ENCODE results near the gene CLEC19A. TPM values are rescaled to one million over a fixed set of nuclear protein-coding genes. Genes with fewer than 3 reads are reported as not detected.
"Not testable (repeated sequence)": the region's sequence is repeated elsewhere in the genome, so short reads cannot be mapped to it uniquely, and the experiment has no call there.

CLEC19A gene
- total RNA-seq, 2 experiments from 2014 or later = not detected

DNA sequence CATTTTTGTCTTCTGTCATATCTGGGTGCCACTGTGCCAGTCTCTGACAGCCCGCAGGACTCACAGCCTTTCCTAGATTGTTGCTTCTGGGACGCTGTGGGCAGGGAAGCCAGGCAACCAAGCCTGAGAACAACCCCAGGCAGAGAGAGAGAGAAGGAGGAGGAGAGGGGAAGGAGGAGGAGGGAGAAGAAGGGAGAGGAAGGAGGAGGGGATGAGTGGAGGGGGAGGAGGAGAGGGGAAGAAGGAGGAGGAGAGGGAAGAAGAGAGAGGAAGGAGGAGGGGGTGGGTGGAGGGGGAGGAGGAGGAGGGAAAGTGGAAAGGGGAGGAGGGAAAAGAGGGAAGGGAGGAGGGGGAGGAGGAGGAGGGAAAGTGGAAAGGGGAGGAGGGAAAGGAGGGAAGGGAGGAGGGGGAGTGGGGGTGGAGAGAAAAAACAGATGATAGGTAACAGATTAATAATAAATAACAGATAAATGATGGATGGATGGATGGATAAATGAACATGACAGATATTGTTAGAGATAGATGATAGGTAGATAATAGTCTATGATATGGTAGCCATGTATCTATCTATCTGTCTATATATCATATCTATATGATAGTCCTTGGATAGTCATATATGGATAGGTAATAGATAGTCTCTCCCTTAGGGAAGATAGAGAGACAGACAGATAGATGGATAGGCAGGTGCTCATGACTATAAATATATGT is 29.3 kb downstream of the CLEC19A start:
- Mint-ChIP-seq H3K36me3 (ENCODE audit: low read depth) (no peaks in the 10 kb centered on the region), H3K9me3 (no peaks in the 10 kb centered on the region), H3K27ac (no peak overlapping the region), H3K27me3 (no peaks in the 10 kb centered on the region), H3K4me1 (ENCODE audit: low read depth) (no peaks in the 10 kb centered on the region), H3K4me3 (no peak overlapping the region)
- TF ChIP-seq, protein P1, sequence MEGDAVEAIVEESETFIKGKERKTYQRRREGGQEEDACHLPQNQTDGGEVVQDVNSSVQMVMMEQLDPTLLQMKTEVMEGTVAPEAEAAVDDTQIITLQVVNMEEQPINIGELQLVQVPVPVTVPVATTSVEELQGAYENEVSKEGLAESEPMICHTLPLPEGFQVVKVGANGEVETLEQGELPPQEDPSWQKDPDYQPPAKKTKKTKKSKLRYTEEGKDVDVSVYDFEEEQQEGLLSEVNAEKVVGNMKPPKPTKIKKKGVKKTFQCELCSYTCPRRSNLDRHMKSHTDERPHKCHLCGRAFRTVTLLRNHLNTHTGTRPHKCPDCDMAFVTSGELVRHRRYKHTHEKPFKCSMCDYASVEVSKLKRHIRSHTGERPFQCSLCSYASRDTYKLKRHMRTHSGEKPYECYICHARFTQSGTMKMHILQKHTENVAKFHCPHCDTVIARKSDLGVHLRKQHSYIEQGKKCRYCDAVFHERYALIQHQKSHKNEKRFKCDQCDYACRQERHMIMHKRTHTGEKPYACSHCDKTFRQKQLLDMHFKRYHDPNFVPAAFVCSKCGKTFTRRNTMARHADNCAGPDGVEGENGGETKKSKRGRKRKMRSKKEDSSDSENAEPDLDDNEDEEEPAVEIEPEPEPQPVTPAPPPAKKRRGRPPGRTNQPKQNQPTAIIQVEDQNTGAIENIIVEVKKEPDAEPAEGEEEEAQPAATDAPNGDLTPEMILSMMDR (IDR thresholded peaks at IDR 0.05) = no peak
- intact Hi-C loops (cut with DNase I, micrococcal nuclease) = no loop called here
- Histone ChIP-seq H3K27ac (ENCODE audit: low read depth in 1 of 2, low read length in 2 of 2) (no peak overlapping the region), H3K36me3 (ENCODE audit: insufficient read depth, low read length) (no peaks in the 10 kb centered on the region), H3K4me3 (ENCODE audit: low read length) (no peak overlapping the region), H3K4me1 (ENCODE audit: insufficient read depth, low read length) (no peaks in the 10 kb centered on the region), H3K27me3 (ENCODE audit: control insufficient read depth in 1 of 2, insufficient read depth in 2 of 2, low read length in 2 of 2) (peaks cover 0 to 2% of the 10 kb centered on the region in 2 experiments), H3K9me3 (ENCODE audit: control insufficient read depth in 1 of 2, insufficient read depth in 1 of 2, low read length in 2 of 2) (no peaks in the 10 kb centered on the region)
- DNase-seq (no peak), ATAC-seq (ENCODE audit: poor library complexity) (no peak)
- ChIA-PET CTCF (no interaction called here), POLR2A (no interaction called here)

DNA sequence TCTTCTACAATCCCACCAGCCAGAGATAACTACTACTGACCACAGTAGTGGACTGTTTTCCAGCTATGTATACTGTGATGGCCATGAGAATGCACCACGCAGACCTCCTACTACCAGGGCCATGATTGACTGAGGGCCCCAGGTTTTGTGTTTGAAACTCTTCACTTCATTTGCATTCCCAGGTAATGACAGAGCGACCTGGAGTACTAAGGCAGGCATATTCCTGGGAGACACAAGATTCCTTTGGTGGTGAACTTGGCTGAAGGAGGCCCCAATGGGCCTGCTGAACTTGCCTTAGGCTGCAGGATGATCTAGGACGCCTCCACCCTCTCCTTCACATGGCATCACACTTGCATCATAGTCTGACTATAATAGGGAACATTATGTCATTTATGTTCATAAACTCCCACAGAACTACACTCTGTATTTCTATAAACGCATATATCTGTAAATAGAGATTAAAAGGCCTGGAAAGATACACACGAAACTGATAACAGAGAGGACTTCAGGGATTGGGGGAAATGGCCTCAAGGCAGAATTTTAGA is 30.4 kb downstream of the CLEC19A start:
- Histone ChIP-seq H3K27me3 (ENCODE audit: control insufficient read depth in 1 of 2, insufficient read depth in 2 of 2, low read length in 2 of 2) (peaks cover 0 to 2% of the 10 kb centered on the region in 2 experiments), H3K4me3 (ENCODE audit: low read length) (no peak overlapping the region), H3K9me3 (ENCODE audit: control insufficient read depth in 1 of 2, insufficient read depth in 1 of 2, low read length in 2 of 2) (no peaks in the 10 kb centered on the region), H3K36me3 (ENCODE audit: insufficient read depth, low read length) (no peaks in the 10 kb centered on the region), H3K27ac (ENCODE audit: low read depth in 1 of 2, low read length in 2 of 2) (no peak overlapping the region), H3K4me1 (ENCODE audit: insufficient read depth, low read length) (no peaks in the 10 kb centered on the region)
- H3K27me3 Mint-ChIP-seq = no peaks in the 10 kb centered on the region
- no peaks in the 10 kb centered on the region for H3K36me3 Mint-ChIP-seq (ENCODE audit: low read depth)
- ChIA-PET POLR2A (no interaction called here), CTCF (no interaction called here)
- H3K4me1 Mint-ChIP-seq (ENCODE audit: low read depth) = no peaks in the 10 kb centered on the region
- TF ChIP-seq, protein P1 (IDR thresholded peaks at IDR 0.05) = no peak
- no peaks in the 10 kb centered on the region for H3K9me3 Mint-ChIP-seq
- DNase-seq (no peak), ATAC-seq (ENCODE audit: poor library complexity) (no peak)
- no peak overlapping the region for H3K27ac Mint-ChIP-seq
- H3K4me3 Mint-ChIP-seq = no peak overlapping the region
- intact Hi-C loops (cut with DNase I, micrococcal nuclease) = no loop called here

DNA sequence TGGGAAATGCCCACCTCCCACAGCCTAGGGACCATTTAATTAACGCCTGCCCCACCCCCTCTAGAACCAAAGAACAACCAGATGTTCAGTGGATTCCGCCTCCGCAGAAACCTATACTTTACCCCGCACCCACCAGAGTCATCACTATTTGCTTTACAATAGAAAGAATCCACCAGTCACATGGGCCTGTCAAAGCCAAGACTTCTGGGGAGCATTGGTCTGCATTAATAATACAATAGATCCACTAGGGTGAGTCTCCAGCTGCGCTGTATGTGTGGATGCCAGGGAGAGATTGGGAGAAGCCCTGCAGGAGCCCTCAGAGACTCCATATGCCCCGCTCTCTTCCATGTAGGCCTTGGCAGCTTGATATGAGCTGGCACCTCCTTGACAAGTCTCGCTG is 31.3 kb downstream of the CLEC19A start:
- H3K4me3 Mint-ChIP-seq = no peak overlapping the region
- no peaks in the 10 kb centered on the region for H3K9me3 Mint-ChIP-seq
- ChIA-PET CTCF (no interaction called here), POLR2A (no interaction called here)
- Histone ChIP-seq H3K27ac (ENCODE audit: low read depth in 1 of 2, low read length in 2 of 2) (no peak overlapping the region), H3K36me3 (ENCODE audit: insufficient read depth, low read length) (no peaks in the 10 kb centered on the region), H3K4me1 (ENCODE audit: insufficient read depth, low read length) (no peaks in the 10 kb centered on the region), H3K4me3 (ENCODE audit: low read length) (no peak overlapping the region), H3K27me3 (ENCODE audit: control insufficient read depth in 1 of 2, insufficient read depth in 2 of 2, low read length in 2 of 2) (peaks cover 0 to 2% of the 10 kb centered on the region in 2 experiments), H3K9me3 (ENCODE audit: control insufficient read depth in 1 of 2, insufficient read depth in 1 of 2, low read length in 2 of 2) (no peaks in the 10 kb centered on the region)
- intact Hi-C loops (cut with DNase I, micrococcal nuclease) = no loop called here
- H3K27ac Mint-ChIP-seq = no peak overlapping the region
- H3K4me1 Mint-ChIP-seq (ENCODE audit: low read depth) = no peaks in the 10 kb centered on the region
- no peaks in the 10 kb centered on the region for H3K27me3 Mint-ChIP-seq
- no peak for ATAC-seq (ENCODE audit: poor library complexity)
- TF ChIP-seq, protein P1 (IDR thresholded peaks at IDR 0.05) = no peak
- no peaks in the 10 kb centered on the region for H3K36me3 Mint-ChIP-seq (ENCODE audit: low read depth)
- no peak for DNase-seq

GRCh38 chr16:19321186-19321585 is 35.7 kb downstream of the CLEC19A start:
- H3K9me3 Mint-ChIP-seq; H3K4me1 ChIP-seq (ENCODE audit: insufficient read depth, low read length); DNase-seq; POLR2A ChIA-PET; H3K36me3 ChIP-seq (ENCODE audit: insufficient read depth, low read length); H3K27me3 ChIP-seq (ENCODE audit: control insufficient read depth in 1 of 2, insufficient read depth in 2 of 2, low read length in 2 of 2); H3K9me3 ChIP-seq (ENCODE audit: control insufficient read depth in 1 of 2, insufficient read depth in 1 of 2, low read length in 2 of 2); ATAC-seq (ENCODE audit: poor library complexity); H3K4me3 Mint-ChIP-seq; H3K27ac ChIP-seq (ENCODE audit: low read depth in 1 of 2, low read length in 2 of 2); H3K27ac Mint-ChIP-seq; H3K27me3 Mint-ChIP-seq; H3K4me3 ChIP-seq (ENCODE audit: low read length); H3K4me1 Mint-ChIP-seq (ENCODE audit: low read depth); H3K36me3 Mint-ChIP-seq (ENCODE audit: low read depth); intact Hi-C loops (cut with DNase I, micrococcal nuclease); CTCF ChIA-PET: not testable (repeated sequence)
